HepG2 (cell line): Measurements from ENCODE around the gene TNXB. TPM values are rescaled to one million over a fixed set of nuclear protein-coding genes. Genes with fewer than 3 reads are reported as not detected.

Experiments used
- CHD4 ChIP-seq: fragments of 200-600 bp; sonication (generic); IDR thresholded peaks from 2 replicates; pipeline ENCODE4 v1.7.0; 2017; ENCODE audit warnings: mild to moderate bottlenecking, low read length, borderline replicate concordance
- DNMT3B ChIP-seq: conservative IDR thresholded peaks from 2 replicates; pipeline ENCODE4 v1.6.1; 2016; ENCODE audit warnings: missing biosample characterization, control low read depth
- GLI4 ChIP-seq: sonication (generic); formaldehyde crosslinking; IDR thresholded peaks from 2 replicates; pipeline ENCODE4 v1.5.1; 2020; ENCODE audit warnings: missing genetic modification reagents, mild to moderate bottlenecking, moderate library complexity, borderline replicate concordance
- HHEX ChIP-seq: IDR thresholded peaks from 2 replicates; pipeline ENCODE4 v1.6.1; 2016; ENCODE audit warnings: control low read depth
- IRX3 ChIP-seq: sonication (generic); formaldehyde crosslinking; IDR thresholded peaks from 2 replicates; pipeline ENCODE4 v1.8.1; 2023; ENCODE audit warnings: mild to moderate bottlenecking, low read depth, missing genetic modification reagents, borderline replicate concordance
- MAFF ChIP-seq: IDR thresholded peaks from 2 replicates; pipeline ENCODE4 v1.6.1; 2011; ENCODE audit warnings: low read depth, low read length, improper control_type of control experiment
- MXD4 ChIP-seq: IDR thresholded peaks from 2 replicates; pipeline ENCODE4 v1.6.1; 2016; ENCODE audit warnings: mild to moderate bottlenecking, missing biosample characterization, missing genetic modification reagents
- SATB2 ChIP-seq: sonication (generic); formaldehyde crosslinking; IDR thresholded peaks from 2 replicates; pipeline ENCODE4 v1.5.0; 2020; ENCODE audit warnings: missing genetic modification reagents
- SIX4 ChIP-seq: sonication (generic); formaldehyde crosslinking; IDR thresholded peaks from 2 replicates; pipeline ENCODE4 v1.4.0; 2020; ENCODE audit warnings: missing genetic modification reagents
- SKI ChIP-seq: fragments of 450-650 bp; IDR thresholded peaks from one replicate; pipeline ENCODE4 v1.6.1; 2018; ENCODE audit warnings: mild to moderate bottlenecking; ENCODE audit not compliant: partially characterized antibody
- TP53 ChIP-seq: sonication (generic); formaldehyde crosslinking; conservative IDR thresholded peaks from 2 replicates; pipeline ENCODE4 v1.4.0; 2020; ENCODE audit warnings: missing genetic modification reagents
- TRIM24 ChIP-seq: sonication (generic); formaldehyde crosslinking; IDR thresholded peaks from 2 replicates; pipeline ENCODE4 v1.8.0; 2022; ENCODE audit warnings: mild to moderate bottlenecking, missing genetic modification reagents
- ZNF382 ChIP-seq: sonication (generic); formaldehyde crosslinking; IDR thresholded peaks from 2 replicates; pipeline ENCODE4 v1.5.0; 2020; ENCODE audit warnings: missing genetic modification reagents, mild to moderate bottlenecking, borderline replicate concordance
- ZNF552 ChIP-seq: sonication (generic); formaldehyde crosslinking; IDR thresholded peaks from 2 replicates; pipeline ENCODE4 v1.9.0; 2022; ENCODE audit warnings: missing genetic modification reagents, mild to moderate bottlenecking, borderline replicate concordance
- ZNF557 ChIP-seq: sonication (generic); formaldehyde crosslinking; IDR thresholded peaks from 2 replicates; pipeline ENCODE4 v1.4.0; 2020; ENCODE audit warnings: missing genetic modification reagents
- ZNF644 ChIP-seq: IDR thresholded peaks from 2 replicates; pipeline ENCODE4 v1.6.1; 2016; ENCODE audit warnings: low read depth
- ZNF652 ChIP-seq: IDR thresholded peaks from 2 replicates; pipeline ENCODE4 v1.6.1; 2016; ENCODE audit warnings: low read depth, borderline replicate concordance
- ZNF75D ChIP-seq: sonication (generic); formaldehyde crosslinking; IDR thresholded peaks from 2 replicates; pipeline ENCODE4 v1.8.1; 2023; ENCODE audit warnings: missing genetic modification reagents, mild to moderate bottlenecking, borderline replicate concordance
- polyA plus RNA-seq, 8 experiments: library from polyadenylated mRNA; depleted of rRNA in 3 of 8; stranded (reverse) in 7 of 8; unstranded in 1 of 8; fragments of >200 nt; fragmentation: Illumina TruSeq in 4 of 8; extraction: Trizol in 4 of 8; gene quantifications; 2 replicates each; pipeline versions ENCODE4 v1.2.1 to v1.2.3, GENCODE V29; 2011 to 2016; ENCODE audit warnings: low read depth in 4 of 8, missing spikeins in 1 of 8, mixed read lengths in 1 of 8; ENCODE audit not compliant: insufficient read depth in 1 of 8
- total RNA-seq, 5 experiments: library from RNA; depleted of rRNA; stranded (reverse); fragments of >200 nt; fragmentation: Illumina TruSeq; extraction: Trizol; gene quantifications; 2 replicates each; pipeline ENCODE4 v1.2.3, GENCODE V29; 2016; ENCODE audit warnings: low read depth in 1 of 5
- TF ChIP-seq, protein P1 (sequence below): sonication (generic); formaldehyde crosslinking; conservative IDR thresholded peaks from 2 replicates; pipeline ENCODE4 v1.5.0; 2020; ENCODE audit warnings: missing genetic modification reagents
- TF ChIP-seq, protein P2 (sequence below): conservative IDR thresholded peaks from 2 replicates; pipeline ENCODE4 v1.6.1; 2018; ENCODE audit warnings: missing genetic modification reagents
- TF ChIP-seq, protein P3 (sequence below), 2 experiments: sonication (generic) in 1 of 2; formaldehyde crosslinking in 1 of 2; IDR thresholded peaks; 2 replicates each; pipeline versions ENCODE4 v1.4.0 to v1.6.1; 2018 to 2020; ENCODE audit warnings: missing genetic modification reagents in 2 of 2, borderline replicate concordance in 1 of 2, low read depth in 1 of 2, mild to moderate bottlenecking in 1 of 2, missing biosample characterization in 1 of 2
- TF ChIP-seq, protein P4 (sequence below): sonication (generic); formaldehyde crosslinking; IDR thresholded peaks from 2 replicates; pipeline ENCODE4 v1.4.0; 2020; ENCODE audit warnings: missing genetic modification reagents, borderline replicate concordance

TNXB gene
- total and polyA plus RNA-seq, 2 of the 13 experiments (the other 11 are each of a cell fraction or from before 2014, with no cell fraction given), result 1.6 to 2.7 TPM

DNA sequence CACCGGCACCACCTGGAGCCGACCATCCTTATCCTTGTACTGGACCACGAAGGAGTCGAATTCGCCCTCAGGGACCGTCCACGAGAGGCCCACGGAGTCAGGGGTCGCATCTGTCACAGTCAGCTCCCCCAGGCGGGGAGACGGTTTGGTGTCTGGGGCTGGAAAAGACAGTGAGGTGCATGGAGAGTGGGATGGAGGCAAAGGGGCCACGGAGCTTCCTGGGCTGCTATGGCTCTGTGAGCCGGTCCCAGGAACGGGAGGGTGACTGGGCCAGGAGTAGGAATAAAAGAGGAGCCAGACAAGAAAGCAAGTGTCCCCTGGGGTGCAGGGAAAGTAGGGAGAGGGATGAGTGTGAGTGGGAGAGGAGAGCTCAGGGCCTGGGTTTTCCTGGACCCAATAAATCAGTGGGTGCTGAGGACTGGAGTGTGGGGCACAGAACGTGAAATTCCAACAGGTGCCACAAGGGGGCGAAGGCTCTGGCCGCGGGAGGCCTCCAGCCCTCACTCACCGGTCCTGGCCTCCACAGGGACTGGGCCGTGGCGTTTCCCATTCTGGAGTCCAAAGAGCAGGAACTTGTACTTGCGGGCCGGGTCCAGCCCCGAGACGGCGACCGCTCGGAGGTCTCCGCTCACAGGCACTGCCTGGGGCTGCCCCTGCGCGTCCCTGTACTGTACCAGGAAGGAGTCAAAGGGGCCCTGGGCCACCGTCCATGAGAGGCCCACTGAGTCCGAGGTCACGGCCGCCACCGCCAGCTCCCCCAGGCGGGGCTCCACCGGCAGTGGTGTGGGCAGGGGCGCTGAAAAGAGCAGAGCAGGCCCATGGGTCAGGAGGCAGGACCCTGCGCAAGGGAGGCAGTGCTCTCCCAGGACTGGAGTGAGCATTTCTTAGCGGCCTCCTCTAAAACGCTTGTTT is 61.0 kb downstream of the TNXB start (continued):
- TF ChIP-seq ZNF382 (CRISPR knock-in tag) (no peak), IRX3 (CRISPR knock-in tag) (no peak), ZNF557 (no peak), MXD4 (CRISPR knock-in tag) (peak; percentile 49; the same call in 1 of the 2 replicates), SIX4 (no peak), ZNF652 (CRISPR knock-in tag) (no peak), TP53 (CRISPR knock-in tag) (peak; percentile 21; the same call in 1 of the 2 replicates), ZNF552 (peak; percentile 68; the same call in 1 of the 2 replicates), ZNF644 (CRISPR knock-in tag) (peak; percentile 80; the same call in 1 of the 2 replicates), DNMT3B (CRISPR knock-in tag) (0 out of 2 replicates have a peak, but pooled peaks have one; percentile 16), TRIM24 (CRISPR knock-in tag) (no peak), ZNF75D (no peak), CHD4 (no peak), GLI4 (peak; percentile 56; the same call in 1 of the 2 replicates), HHEX (CRISPR knock-in tag) (no peak), SKI (peak; percentile 56), MAFF (no peak), SATB2 (CRISPR knock-in tag) (no peak)
- TF ChIP-seq, protein P1, sequence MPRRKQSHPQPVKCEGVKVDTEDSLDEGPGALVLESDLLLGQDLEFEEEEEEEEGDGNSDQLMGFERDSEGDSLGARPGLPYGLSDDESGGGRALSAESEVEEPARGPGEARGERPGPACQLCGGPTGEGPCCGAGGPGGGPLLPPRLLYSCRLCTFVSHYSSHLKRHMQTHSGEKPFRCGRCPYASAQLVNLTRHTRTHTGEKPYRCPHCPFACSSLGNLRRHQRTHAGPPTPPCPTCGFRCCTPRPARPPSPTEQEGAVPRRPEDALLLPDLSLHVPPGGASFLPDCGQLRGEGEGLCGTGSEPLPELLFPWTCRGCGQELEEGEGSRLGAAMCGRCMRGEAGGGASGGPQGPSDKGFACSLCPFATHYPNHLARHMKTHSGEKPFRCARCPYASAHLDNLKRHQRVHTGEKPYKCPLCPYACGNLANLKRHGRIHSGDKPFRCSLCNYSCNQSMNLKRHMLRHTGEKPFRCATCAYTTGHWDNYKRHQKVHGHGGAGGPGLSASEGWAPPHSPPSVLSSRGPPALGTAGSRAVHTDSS (CRISPR knock-in tag), result no peak
- TF ChIP-seq, protein P2, sequence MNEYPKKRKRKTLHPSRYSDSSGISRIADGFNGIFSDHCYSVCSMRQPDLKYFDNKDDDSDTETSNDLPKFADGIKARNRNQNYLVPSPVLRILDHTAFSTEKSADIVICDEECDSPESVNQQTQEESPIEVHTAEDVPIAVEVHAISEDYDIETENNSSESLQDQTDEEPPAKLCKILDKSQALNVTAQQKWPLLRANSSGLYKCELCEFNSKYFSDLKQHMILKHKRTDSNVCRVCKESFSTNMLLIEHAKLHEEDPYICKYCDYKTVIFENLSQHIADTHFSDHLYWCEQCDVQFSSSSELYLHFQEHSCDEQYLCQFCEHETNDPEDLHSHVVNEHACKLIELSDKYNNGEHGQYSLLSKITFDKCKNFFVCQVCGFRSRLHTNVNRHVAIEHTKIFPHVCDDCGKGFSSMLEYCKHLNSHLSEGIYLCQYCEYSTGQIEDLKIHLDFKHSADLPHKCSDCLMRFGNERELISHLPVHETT (CRISPR knock-in tag), result no peak
- TF ChIP-seq, protein P3, sequence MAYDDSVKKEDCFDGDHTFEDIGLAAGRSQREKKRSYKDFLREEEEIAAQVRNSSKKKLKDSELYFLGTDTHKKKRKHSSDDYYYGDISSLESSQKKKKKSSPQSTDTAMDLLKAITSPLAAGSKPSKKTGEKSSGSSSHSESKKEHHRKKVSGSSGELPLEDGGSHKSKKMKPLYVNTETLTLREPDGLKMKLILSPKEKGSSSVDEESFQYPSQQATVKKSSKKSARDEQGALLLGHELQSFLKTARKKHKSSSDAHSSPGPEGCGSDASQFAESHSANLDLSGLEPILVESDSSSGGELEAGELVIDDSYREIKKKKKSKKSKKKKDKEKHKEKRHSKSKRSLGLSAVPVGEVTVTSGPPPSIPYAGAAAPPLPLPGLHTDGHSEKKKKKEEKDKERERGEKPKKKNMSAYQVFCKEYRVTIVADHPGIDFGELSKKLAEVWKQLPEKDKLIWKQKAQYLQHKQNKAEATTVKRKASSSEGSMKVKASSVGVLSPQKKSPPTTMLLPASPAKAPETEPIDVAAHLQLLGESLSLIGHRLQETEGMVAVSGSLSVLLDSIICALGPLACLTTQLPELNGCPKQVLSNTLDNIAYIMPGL (CRISPR knock-in tag; IDR thresholded peaks at IDR 0.05; ENCODE audit: borderline replicate concordance in 1 of 2, low read depth in 1 of 2), result peak; percentile 98
- TF ChIP-seq, protein P4, sequence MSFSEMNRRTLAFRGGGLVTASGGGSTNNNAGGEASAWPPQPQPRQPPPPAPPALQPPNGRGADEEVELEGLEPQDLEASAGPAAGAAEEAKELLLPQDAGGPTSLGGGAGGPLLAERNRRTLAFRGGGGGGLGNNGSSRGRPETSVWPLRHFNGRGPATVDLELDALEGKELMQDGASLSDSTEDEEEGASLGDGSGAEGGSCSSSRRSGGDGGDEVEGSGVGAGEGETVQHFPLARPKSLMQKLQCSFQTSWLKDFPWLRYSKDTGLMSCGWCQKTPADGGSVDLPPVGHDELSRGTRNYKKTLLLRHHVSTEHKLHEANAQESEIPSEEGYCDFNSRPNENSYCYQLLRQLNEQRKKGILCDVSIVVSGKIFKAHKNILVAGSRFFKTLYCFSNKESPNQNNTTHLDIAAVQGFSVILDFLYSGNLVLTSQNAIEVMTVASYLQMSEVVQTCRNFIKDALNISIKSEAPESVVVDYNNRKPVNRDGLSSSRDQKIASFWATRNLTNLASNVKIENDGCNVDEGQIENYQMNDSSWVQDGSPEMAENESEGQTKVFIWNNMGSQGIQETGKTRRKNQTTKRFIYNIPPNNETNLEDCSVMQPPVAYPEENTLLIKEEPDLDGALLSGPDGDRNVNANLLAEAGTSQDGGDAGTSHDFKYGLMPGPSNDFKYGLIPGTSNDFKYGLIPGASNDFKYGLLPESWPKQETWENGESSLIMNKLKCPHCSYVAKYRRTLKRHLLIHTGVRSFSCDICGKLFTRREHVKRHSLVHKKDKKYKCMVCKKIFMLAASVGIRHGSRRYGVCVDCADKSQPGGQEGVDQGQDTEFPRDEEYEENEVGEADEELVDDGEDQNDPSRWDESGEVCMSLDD (CRISPR knock-in tag), result peak; percentile 26; the same call in 1 of the 2 replicates
